RKO (cell line): ENCODE measurements around the gene EGLN1.

Source experiments
- DNase-seq: peaks from one replicate; pipeline ENCODE4 v3.0.0-alpha.2; 2016; ENCODE audit warnings: low spot score

EGLN1 gene

GRCh38 chr1:231332761-231333160, 89.3 kb downstream of the EGLN1 start:
- DNase-seq, result no peak

GRCh38 chr1:231329483-231329882, 92.6 kb downstream of the EGLN1 start:
- no peak for DNase-seq

DNA sequence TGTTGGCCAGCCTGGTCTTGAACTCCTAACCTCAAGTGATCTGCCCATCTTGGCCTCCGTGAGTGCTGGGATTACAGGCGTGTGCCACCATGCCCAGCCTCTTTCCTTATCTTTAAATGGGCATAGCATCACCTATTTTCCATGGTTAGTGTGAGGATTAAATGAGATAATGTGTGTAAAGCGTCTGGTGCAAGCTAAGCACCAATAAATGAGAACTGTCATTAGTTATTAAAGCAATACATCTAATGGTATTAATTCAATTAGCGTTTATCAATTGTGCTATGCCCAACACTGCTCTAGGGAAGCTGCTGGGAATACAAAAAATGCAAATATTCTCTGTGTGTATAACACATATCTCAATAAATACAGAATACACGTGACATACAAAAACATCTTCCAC, 94.5 kb downstream of the EGLN1 start:
- DNase-seq, result no peak

DNA sequence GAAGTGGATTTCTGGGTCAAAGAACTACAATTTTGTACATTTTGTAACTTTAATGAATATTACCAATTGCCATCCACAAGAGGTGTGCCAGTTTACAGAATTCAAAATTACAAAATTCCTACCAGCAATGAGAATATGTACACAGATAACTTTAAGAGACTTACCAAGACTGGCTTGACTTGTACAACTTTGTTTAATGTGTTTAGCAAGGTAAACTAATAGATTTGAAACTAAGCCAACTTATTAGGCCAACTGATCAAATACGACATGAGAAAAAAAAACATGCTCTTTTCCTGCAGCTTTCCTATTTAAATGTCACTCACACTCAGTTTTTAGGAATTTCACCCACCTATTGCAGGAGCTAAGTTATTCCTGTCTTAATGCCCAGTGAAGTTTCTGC, 95.8 kb downstream of the EGLN1 start:
- DNase-seq, result no peak

- no peak for DNase-seq
Measured at GRCh38 chr1:231324660-231325059, 97.4 kb downstream of the EGLN1 start.

DNA sequence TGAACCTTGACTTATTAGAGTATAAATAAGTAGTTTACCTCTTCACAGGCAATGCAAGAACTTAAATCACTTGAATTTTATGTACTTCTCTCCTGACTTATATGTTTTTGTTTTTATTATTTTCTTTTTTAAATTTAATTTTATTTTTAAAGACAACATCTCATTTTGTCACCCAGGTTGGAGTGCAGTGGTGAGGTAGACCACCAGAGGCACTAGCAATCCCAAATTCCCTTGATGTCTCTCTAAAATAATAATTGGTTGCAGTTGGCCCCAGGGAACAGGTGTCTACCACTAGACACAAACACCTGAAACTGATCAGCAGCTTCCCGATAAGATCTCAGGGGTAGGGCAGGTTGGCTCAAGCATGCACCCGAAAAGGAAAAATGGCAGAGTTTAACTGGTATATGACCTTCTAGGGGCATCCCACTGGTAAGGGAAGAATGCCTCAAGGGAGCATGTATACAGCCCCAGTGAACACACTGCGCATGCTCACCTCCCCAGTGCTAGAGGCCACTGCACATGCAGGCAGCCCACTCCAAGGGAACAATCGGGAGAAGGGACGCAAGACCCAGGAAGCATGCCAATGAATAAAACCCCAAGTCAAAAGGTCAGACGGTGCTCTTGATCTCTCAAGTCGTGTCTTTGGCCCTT, 99.1 kb downstream of the EGLN1 start:
- DNase-seq, result no peak

GRCh38 chr1:231319080-231319479, 103.0 kb downstream of the EGLN1 start:
- no peak for DNase-seq

DNA sequence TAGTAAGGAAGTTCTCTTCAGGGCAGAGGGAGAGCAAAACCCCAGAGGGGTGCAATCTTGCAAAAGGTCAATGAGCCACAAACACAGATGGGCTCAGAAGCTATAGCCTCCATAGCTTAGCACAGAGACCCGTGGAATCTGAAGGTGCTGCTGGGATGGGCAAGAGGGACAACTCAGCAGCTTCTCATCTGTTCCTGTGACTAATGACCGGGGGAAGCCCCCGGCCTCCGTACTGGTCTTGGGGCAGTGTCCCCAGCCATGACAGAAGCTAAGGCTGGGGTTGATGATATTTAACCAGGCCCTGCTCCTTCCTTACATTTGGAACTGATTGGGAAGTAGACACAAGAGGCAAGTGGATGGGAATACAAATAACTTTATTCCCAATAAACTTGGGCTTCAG, 103.5 kb downstream of the EGLN1 start:
- DNase-seq, result no peak

- no peak for DNase-seq
Measured at GRCh38 chr1:231318015-231318355, 104.1 kb downstream of the EGLN1 start.

DNA sequence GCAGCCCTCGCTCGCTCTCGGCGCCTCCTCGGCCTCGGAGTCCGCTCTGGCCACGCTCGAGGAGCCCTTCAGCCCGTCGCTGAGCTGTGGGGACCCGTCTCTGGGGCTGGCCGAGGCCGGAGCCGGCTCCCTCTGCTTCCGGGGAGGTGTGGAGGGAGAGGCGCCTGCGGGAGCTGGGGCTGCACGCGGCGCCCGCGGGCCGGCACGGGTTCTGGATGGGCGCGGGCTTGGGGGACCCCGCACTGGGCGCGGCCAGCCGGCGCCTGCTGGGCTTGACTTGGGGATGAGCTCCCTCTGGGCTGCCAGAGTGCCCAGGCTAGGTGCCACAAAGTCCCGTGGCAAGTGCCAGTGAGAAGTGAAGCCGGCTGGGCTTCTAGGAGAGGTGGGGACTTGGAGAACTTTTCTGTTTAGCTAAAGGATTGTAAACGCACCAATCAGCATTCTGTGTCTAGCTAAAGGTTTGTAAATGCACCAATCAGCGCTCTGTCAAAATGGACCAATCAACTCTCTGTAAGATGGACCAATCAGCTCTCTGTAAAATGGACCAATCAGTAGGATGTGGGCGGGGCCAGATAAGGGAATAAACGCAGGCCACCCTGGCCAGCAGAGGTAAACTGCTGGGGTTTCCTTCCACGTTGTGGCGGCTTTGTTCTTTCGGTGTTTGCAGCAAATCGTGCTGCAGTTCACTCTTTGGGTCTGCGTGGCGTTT, 104.6 kb downstream of the EGLN1 start:
- no peak for DNase-seq

DNA sequence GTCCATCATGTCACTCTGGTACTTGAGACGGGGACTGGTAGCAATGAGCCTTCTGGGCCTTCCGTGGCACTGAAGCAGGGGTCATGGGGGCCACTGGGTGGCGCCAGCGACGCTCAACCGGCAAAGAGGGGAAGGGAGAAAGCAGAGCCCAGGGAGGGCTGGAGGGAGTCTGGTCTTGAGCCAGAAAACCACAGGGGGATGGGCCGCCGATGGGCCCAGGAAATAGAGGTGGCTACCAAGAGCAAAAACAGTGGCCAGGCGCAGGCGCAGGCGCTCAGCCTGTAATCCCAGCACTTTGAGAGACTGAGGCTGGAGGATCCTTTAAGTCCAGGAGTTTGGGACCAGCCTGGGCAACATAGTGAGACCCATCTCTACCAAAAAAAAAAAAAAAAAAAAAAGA, 106.2 kb downstream of the EGLN1 start:
- DNase-seq, result no peak
